GM12874 (cell line): ENCODE measurements around the gene PHF3.

Experiments used
- TF ChIP-seq, protein P1 (sequence below): IDR thresholded peaks from 2 replicates; pipeline ENCODE4 v1.5.1; 2011; ENCODE audit warnings: low read depth, mild to moderate bottlenecking, control low read depth, low read length, moderate library complexity; ENCODE audit not compliant: insufficient read depth

PHF3 gene

DNA sequence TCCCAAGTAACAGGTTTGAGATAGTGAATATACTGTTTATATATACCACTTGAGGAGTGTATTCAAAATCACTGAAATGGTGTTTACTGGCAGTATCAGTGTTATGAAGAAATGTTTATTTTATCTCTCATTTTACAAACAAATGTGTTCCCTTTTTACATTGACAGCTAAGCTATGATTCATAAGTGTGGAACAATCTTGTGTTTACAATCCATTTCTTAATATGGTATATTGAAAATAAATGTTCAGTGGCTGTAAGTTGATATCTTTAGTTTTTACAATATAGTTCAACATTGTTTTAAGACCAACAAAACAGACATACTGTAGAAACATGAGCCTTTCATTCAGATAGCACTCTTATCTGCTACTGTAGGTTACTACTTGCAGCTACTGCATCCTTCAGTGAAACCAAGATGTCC, 14.3 kb downstream of the PHF3 start:
- TF ChIP-seq, protein P1, sequence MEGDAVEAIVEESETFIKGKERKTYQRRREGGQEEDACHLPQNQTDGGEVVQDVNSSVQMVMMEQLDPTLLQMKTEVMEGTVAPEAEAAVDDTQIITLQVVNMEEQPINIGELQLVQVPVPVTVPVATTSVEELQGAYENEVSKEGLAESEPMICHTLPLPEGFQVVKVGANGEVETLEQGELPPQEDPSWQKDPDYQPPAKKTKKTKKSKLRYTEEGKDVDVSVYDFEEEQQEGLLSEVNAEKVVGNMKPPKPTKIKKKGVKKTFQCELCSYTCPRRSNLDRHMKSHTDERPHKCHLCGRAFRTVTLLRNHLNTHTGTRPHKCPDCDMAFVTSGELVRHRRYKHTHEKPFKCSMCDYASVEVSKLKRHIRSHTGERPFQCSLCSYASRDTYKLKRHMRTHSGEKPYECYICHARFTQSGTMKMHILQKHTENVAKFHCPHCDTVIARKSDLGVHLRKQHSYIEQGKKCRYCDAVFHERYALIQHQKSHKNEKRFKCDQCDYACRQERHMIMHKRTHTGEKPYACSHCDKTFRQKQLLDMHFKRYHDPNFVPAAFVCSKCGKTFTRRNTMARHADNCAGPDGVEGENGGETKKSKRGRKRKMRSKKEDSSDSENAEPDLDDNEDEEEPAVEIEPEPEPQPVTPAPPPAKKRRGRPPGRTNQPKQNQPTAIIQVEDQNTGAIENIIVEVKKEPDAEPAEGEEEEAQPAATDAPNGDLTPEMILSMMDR = no peak

DNA sequence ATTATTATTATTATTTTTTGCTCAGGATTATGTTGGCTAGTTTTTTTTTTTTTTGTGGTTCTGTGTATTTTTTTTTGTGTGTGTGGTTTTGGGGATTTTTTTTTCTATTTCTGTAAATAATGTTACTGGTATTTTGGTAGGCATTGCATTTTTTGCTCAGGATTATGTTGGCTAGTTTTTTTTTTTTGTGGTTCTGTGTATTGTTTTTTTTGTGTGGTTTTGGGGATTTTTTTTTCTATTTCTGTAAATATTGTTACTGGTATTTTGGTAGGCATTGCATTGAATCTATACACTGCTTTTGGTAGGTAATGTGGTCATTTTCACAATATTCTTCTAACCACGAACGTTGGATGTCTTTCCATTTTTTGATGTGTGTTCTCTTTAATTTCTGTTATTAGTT, 17.4 kb downstream of the PHF3 start:
- TF ChIP-seq, protein P1 = no peak

DNA sequence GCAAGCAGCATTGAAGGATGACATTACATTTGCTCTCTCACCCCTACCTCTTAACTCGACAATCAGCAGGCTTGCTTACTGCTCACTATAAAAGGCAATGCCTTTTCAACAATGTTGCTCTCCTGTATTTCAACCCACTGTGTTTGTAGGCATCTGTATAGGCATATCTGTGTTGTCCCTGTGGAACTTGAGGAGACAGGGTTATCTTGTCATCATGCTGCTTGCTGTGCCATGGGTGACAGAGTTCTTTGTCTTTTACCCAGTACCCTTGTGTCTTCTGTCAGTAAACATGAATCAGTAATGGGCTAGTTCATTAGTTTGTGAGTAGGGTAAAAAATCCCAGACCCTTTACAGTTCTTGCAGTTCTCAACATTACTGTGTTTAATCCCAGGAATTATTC, 25.2 kb downstream of the PHF3 start:
- TF ChIP-seq, protein P1 = no peak

DNA sequence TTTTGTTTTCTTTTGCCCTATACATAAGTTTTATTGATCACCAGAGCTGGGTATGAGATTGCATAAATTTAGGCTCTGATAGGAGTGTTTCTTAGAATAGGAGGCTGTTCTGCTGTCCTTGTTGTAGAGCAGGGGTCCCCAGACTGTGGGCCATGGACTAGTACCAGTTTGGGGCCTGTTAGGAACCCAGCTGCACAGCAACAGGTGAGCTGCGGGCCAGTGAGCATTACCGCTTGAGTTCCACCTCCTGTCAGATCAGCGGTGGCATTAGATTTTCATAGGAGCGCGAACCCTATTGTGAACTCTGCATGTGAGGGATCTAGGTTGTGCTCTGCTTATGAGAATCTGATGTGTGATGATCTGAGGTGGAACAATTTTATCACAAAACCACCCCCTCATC, 26.2 kb downstream of the PHF3 start:
- TF ChIP-seq, protein P1 = no peak

DNA sequence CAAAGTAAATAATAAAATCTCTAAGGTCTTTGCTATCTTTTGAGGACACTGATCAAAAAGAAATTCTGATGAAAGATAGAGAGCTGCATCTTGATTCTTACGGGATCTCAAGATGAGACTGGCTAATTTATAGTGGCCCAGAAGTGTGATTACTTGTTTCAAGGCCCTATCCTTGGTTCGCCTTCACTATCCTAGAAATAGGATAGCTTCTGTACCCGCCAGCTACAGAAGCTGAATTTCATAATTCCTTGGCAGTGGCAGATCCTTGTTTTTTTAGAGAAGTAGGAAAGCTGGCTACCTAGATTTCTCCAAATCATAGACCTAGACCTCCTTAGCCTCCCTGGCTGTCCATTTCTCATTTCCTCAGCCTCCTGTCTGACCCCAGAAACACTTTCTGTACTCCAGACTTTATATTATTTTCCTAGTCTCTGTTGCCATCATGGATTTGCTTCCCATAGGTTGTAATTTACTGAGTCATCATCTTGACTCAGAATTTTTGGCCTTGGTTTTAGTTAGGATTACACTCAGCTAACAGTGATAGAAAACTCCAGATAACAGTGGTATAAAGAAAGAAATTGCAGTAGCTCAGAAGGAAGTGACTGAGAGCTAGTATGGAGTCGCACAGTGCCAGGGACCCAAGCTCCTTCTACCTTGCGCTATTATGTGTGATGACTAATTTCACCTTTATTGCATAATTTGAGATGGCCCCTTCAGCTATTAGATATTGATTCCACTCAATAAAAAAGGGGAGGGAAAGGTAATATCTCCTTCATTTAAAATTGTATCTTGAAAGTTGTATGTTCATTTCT, 27.7 kb downstream of the PHF3 start:
- TF ChIP-seq, protein P1 = no peak

DNA sequence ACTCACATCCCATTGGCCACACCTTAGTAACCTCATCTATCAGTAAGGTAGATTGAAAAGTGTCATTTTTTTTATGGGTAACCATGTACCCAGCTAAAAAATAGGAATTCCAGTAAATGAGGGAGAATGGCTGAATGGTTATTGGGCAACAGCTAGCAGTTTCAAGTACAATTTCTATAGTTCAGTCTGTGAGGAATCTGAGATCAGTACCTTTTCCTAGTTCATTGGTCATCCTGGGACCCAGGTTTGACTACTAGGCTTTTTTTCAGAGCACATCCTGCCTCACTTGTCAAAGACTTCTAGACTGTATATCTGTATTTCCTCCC, 28.3 kb downstream of the PHF3 start:
- TF ChIP-seq, protein P1 = no peak

DNA sequence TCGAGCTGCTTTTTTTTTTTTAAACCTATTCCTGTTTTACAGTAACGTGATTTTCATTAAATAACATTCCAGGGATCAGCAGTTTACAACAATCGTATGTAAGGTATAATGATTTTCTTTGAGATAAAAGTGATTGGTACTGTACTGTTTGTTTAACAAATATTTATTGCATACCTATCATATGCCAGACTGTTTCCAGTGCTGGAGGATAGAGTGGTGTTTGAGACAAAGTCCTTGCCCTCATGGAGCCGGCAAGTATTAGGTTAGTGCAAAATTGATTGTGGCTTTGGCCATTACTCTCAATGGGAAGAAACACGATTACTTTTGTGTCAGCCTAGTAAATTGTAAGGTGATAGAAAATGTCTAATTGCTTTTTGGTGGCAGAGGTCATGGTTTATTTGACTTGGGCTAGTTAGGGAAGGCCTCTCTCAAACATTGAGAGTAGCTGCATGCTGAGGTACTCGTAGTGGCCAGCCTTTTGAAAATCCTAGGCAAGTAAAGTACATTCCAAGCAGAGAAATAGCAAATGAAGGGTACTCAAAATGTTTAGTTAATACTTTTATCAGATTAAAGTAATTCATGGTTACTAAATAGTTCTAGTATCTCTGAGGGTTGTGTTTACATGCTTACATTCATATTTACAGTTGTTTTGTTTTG, 35.6 kb downstream of the PHF3 start:
- TF ChIP-seq, protein P1 = no peak
